HG03095 (cell line): ENCODE results near the gene TEX53.
A peak's percentile ranks its signal among the peaks of the same experiment; 100 is the strongest.

Source experiments
- ATAC-seq: cut with Tn5 transposase; IDR thresholded peaks from one replicate; pipeline ENCODE4 v1.9.1; 2021; ENCODE audit warnings: moderate library complexity; ENCODE audit not compliant: unreplicated experiment

Gene TEX53

GRCh38 chr9:114641967-114642366 lies 15.6 kb downstream of the TEX53 start:
- no peak for ATAC-seq

DNA sequence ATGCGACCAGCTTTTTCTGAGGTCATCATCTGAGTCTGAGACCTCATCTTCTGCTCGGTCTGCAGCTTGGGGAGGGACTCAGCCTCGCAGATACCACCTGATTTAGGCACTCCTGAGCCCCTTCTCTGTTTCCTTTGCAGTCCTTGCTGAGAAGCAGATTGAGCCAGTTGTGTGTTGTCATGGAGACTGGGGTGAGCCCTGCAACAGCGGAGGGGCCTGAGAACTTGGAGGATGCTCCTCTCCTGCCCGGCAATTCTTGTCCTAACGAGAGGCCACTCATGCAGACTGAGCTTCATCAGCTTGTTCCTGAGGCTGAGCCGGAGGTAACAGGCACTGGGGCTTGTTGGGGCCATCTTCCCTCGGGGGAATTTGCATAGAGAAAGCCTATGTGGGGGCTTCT lies 19.2 kb downstream of the TEX53 start:
- ATAC-seq: no peak

GRCh38 chr9:114634387-114634786 lies 23.2 kb downstream of the TEX53 start:
- ATAC-seq: no peak

DNA sequence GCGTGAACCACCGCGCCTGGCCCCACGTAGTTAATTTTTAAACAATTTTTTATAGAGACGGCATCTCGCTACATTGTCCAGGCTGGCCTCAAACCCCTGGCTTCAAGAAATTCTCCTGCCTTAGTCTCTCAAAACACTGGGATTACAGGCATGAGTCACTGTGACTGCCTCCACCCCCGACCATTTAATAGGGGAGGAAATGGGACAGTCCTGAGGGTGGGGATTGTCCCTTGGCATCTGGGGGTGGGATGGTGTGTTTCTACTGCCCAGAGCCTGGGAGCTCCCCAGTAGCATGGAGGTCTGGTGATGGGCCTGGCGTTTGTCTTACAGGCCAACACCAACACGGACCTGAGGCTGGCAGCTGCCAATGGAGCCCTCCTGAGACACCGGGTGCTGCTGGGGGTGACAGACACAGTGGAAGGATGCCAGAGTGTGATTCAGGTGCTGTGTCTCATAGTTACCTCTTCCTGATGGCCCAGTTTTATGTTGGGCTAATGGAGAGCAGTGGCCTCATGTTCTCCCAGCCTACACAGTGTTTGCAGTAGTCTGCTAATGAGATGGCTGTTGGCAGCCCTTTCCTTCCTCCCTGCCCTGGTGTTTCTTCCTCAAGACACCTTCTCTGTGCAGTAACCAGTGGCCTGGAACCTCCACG lies 24.0 kb downstream of the TEX53 start:
- no peak for ATAC-seq

GRCh38 chr9:114631166-114631565 lies 26.4 kb downstream of the TEX53 start:
- ATAC-seq: no peak

- no peak for ATAC-seq
These were observed 28.0 kb downstream of the TEX53 start for GRCh38 chr9:114629563-114630090.

DNA sequence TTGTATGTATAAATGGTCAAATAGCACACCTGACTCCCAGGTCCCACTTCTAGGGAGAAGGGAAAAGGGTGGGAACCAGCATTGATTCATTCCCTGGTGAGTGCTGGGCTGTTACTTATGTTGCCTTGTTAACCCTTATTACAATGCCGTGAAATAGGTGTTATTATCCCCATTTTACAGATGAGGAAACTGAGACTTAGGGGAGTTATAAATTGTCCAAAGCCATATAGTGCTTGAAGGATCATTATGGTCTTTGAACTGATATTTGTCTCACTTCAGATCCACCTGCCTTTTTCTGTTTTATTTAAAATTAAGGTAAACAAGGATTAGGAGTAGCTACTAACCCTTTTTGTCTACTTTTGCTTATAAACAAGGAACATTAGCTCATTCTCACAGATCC lies 30.1 kb downstream of the TEX53 start:
- no peak for ATAC-seq

- no peak for ATAC-seq
These were observed 31.1 kb downstream of the TEX53 start for GRCh38 chr9:114626415-114627020.

- no peak for ATAC-seq
These were observed 32.9 kb downstream of the TEX53 start for GRCh38 chr9:114624677-114625076.

- no peak for ATAC-seq
These were observed 35.5 kb downstream of the TEX53 start for GRCh38 chr9:114621975-114622609.

DNA sequence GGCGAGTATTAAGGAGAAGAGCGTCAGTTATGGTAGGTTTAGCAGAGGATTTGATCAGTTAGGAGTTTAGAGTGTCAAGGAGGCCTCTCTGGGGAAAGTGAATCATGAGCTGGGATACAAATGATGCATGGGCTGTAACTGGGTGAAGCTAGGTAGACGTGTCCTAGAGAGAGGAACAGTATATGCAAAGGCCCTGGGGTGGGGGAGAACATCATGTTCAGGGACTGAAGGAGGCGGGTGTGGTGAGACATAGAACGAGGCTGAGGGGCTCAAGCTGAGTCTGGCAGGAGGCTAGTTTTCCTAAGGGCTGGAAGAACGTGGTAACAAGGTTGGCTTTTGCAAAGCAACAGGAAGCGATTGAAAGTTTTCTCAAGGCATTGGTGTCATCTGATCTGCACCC lies 36.0 kb downstream of the TEX53 start:
- ATAC-seq: no peak

DNA sequence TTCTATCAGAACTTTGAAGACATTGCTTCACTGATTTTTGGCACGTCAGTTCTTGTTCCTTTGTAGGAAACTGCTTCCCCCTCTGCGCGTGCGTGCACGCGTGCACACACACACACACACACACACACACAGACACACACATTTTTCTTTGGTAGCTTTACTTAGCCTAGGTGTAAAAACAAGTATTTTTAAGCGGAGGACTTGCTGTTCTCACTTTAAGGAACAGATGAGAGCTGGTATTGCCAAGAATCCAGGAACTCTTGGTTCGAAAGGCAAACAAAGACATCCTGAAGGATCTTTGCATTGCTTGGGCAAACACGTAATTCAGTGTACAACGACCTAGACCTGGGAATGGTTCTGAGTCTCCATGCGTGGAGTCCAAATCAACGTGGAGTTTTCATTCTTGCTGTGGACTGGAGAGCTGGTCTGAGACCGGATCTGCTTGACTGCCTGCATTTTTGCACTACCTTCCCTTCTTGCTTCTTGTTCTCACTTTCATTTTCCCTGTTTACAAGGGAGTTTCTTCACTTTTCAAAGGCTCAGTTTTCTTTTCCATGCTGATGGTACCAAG lies 38.3 kb downstream of the TEX53 start:
- ATAC-seq: no peak

- peak; percentile 61 for ATAC-seq
These were observed 40.7 kb downstream of the TEX53 start for GRCh38 chr9:114616684-114617520.

DNA sequence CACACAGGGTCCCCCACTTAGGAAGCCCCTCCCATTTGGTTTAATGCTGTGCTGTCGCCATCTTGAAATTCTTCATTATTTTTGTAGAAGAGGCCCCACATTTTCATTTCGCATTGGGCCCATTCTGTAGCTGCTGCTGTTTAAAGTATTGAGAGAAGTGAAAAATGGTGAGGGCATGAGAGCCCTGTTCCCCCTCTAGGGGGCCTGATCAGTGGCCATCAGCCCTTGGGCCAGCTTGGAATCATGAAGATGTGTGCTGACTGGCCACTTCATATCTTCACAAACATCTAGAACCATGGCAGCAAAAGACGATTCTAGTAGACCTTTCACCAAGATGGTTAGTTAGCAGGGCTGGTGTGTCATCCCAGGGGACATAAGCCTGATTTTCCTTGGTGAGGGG lies 43.2 kb downstream of the TEX53 start:
- no peak for ATAC-seq

- ATAC-seq: no peak
These were observed 43.7 kb downstream of the TEX53 start for GRCh38 chr9:114613919-114614318.

DNA sequence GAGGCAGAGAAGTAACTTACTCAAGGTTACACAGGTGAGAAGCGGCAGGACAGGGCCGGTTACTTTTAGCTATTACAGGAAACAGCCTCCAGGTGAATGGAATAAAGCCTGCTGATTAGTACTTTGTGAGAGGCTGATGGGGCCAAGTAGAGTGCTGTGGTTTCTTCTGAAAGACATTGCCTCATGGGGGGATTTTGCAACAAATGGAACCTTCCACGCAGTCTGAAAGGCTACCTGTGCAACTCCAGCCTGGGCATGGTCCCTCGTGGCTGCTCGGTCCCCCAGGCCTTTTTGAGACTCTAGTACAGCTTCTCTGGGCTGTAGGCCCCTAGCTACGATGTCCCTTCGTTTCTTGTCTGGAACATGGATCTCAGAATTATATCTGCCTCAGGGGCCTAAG lies 44.5 kb downstream of the TEX53 start:
- ATAC-seq: no peak

- ATAC-seq: no peak
These were observed 45.2 kb downstream of the TEX53 start for GRCh38 chr9:114612272-114612923.

GRCh38 chr9:114611516-114612271 lies 45.9 kb downstream of the TEX53 start:
- ATAC-seq: peak; percentile 26

DNA sequence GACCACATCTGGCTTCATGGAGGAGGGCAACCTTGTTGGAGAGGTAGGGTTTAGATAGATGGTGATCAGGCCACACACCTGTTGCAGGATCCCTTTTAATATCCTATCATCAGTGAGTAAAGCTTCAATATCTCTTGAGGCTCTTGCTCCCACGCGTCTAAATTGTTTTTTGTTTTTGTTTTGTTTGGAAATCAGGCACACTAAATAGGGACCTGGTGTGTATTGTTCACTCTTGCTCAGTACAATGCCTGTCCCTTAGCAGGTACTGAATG lies 49.1 kb downstream of the TEX53 start:
- ATAC-seq: no peak
